ENCODE data around the gene SIK1.
"Not testable (repeated sequence)": the region's sequence is repeated elsewhere in the genome, so short reads cannot be mapped to it uniquely, and the experiment has no call there.

SIK1 gene

GRCh38 chr21:43419475-43419874 lies 7.5 kb downstream of the SIK1 start:
- not testable (repeated sequence) for H3K27ac ChIP-seq; H3K36me3 ChIP-seq (ENCODE audit: insufficient read depth, low read length); H3K9me3 ChIP-seq (ENCODE audit: low read depth, low read length); H3K9ac ChIP-seq (ENCODE audit: insufficient read length); H3K4me3 ChIP-seq; DNase-seq (ENCODE audit: low read depth, low spot score)

DNA sequence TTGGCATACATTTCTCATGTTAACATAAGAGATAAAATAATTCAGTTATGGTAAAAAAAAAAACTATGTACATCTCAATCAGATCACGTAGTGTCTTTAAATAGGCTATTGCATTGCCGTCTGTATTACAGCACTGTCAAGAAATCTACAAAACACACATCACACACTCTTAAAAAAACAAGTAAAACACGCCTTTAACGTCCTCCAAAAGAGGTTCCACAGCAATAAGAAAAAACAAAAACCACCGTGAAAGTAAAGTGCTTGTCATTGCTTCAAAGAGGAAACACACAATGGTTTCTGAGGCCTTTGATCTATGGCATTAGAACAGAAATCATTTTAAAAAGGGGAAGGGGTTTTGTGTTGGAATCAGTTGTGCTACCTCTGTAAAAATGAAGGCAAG lies 12.4 kb downstream of the SIK1 start:
- DNase-seq (ENCODE audit: low read depth, low spot score); H3K9ac ChIP-seq (ENCODE audit: insufficient read length); H3K27ac ChIP-seq; H3K4me3 ChIP-seq; H3K9me3 ChIP-seq (ENCODE audit: low read depth, low read length); H3K36me3 ChIP-seq (ENCODE audit: insufficient read depth, low read length): not testable (repeated sequence)

GRCh38 chr21:43412020-43412788 lies 14.7 kb downstream of the SIK1 start:
- not testable (repeated sequence) for H3K9me3 ChIP-seq (ENCODE audit: low read depth, low read length); H3K9ac ChIP-seq (ENCODE audit: insufficient read length); DNase-seq (ENCODE audit: low read depth, low spot score); H3K27ac ChIP-seq; H3K4me3 ChIP-seq; H3K36me3 ChIP-seq (ENCODE audit: insufficient read depth, low read length)

DNA sequence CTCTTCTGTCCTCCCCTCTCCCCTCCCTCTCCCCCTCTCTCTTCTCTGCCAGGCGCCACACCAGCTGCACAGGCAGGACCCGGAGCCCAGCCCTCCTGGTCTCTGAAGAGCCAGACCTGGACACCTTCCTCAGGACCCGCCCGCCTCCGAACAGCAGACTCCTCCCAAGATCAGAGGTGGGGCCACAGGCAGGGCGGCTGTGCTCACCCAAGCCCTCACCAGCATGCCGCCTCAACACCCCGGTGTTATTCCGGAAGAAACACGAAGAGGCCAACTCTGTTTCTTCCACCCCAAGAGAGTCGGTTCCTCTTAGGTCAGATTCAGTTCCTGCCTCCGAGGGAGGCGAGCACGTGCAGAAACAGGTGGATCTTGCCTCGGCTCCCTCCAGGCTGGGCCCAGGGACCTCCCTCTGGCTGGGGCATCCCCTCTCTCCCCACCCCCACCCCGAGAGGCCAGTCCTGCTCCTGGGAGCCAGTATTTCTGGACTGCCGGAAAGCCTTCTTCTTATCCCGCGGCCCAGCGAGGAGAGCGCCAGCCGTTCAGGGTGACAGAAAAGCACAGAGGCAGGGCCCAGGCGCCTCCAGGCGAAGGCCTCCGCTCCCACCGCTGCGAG lies 16.4 kb downstream of the SIK1 start:
- not testable (repeated sequence) for H3K9ac ChIP-seq (ENCODE audit: insufficient read length); DNase-seq (ENCODE audit: low read depth, low spot score); H3K36me3 ChIP-seq (ENCODE audit: insufficient read depth, low read length); H3K4me3 ChIP-seq; H3K9me3 ChIP-seq (ENCODE audit: low read depth, low read length); H3K27ac ChIP-seq

GRCh38 chr21:43407139-43407538 lies 19.8 kb downstream of the SIK1 start:
- H3K27ac ChIP-seq; H3K9me3 ChIP-seq (ENCODE audit: low read depth, low read length); H3K36me3 ChIP-seq (ENCODE audit: insufficient read depth, low read length); H3K4me3 ChIP-seq; DNase-seq (ENCODE audit: low read depth, low spot score); H3K9ac ChIP-seq (ENCODE audit: insufficient read length): not testable (repeated sequence)

DNA sequence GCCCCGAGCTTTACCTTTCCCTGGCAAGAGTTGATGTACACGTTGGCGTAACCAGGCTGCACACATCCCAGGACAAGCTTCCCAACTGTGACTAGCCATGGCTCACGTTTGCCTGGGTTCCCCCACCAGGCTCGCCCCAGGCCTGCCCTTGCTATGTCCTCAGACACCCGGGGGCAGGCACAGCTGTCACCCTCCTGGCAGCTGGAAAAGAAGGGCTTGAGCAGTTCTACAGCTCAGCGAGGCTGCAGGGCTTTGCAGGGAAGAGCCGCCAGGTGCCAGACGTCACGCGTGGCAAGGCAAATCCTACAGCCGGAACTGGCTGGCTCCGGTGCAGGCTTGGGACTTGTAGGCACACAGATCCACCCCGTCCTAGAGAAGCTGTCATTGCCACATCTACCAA lies 22.5 kb downstream of the SIK1 start:
- H3K9ac ChIP-seq (ENCODE audit: insufficient read length); H3K9me3 ChIP-seq (ENCODE audit: low read depth, low read length); H3K27ac ChIP-seq; DNase-seq (ENCODE audit: low read depth, low spot score); H3K4me3 ChIP-seq; H3K36me3 ChIP-seq (ENCODE audit: insufficient read depth, low read length): not testable (repeated sequence)

GRCh38 chr21:43403651-43404430 lies 23.1 kb downstream of the SIK1 start:
- not testable (repeated sequence) for H3K9me3 ChIP-seq (ENCODE audit: low read depth, low read length); H3K4me3 ChIP-seq; DNase-seq (ENCODE audit: low read depth, low spot score); H3K9ac ChIP-seq (ENCODE audit: insufficient read length); H3K36me3 ChIP-seq (ENCODE audit: insufficient read depth, low read length); H3K27ac ChIP-seq

DNA sequence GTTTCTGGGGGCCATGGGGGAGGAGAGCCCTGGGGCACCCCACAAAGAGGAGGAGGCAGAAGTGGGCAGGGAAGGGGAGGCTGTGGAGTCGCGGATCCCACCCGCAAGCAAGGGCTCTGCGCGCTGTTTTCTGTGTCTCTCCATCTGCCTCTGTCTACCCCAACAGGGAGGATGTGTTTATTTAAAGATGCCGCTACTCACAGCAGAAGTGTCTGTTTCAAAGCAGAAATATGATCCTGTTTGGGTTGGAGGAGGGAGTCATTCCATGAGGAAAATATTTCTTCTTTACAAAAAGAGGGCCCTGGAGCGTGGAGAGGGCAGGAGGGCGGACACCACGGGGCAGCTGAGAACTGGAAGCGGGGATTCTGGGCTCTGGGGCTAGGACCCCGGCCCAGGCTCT lies 25.8 kb downstream of the SIK1 start:
- not testable (repeated sequence) for H3K36me3 ChIP-seq (ENCODE audit: insufficient read depth, low read length); DNase-seq (ENCODE audit: low read depth, low spot score); H3K4me3 ChIP-seq; H3K9ac ChIP-seq (ENCODE audit: insufficient read length); H3K27ac ChIP-seq; H3K9me3 ChIP-seq (ENCODE audit: low read depth, low read length)

DNA sequence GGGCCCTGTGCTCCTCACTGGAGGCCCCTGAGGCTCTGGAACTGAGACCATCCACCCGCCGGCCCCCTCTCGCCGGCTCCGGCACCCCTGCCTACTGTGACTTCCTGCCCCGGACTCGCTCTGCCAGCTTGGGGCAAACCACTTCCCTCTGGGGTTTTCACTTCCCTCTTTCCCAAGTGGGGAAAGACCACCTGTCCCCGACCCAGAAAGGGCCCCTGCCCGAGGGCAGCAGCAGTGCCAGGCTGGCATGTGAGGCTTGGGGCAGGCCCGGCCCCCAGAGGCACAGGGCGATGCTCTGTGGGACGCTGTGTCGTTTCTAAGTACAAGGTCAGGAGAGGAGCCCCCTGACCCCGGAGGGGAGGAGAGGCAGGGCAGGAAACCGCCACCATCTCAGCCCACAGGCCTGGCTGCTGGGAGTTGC lies 27.3 kb downstream of the SIK1 start:
- H3K4me3 ChIP-seq; H3K9ac ChIP-seq (ENCODE audit: insufficient read length); H3K36me3 ChIP-seq (ENCODE audit: insufficient read depth, low read length); H3K27ac ChIP-seq; H3K9me3 ChIP-seq (ENCODE audit: low read depth, low read length); DNase-seq (ENCODE audit: low read depth, low spot score): not testable (repeated sequence)

DNA sequence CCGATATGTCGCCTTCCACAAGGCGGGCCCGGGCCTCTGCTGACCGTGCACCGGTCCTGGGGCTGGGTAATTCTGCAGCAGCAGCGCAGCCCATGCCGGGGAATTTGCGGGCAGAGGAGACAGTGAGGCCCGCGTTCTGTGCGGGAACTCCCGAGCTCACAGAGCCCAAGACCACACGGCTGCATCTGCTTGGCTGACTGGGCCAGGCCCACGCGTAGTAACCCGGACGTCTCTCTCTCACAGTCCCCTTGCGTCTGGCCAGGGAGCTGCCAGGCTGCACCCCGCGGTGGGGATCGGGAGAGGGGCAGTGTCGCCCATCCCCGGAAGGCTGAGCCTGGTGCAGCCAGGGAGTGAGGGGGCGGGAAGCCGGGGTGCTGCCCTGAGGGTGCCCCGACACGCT lies 27.8 kb downstream of the SIK1 start:
- not testable (repeated sequence) for H3K36me3 ChIP-seq (ENCODE audit: insufficient read depth, low read length); H3K9ac ChIP-seq (ENCODE audit: insufficient read length); DNase-seq (ENCODE audit: low read depth, low spot score); H3K27ac ChIP-seq; H3K9me3 ChIP-seq (ENCODE audit: low read depth, low read length); H3K4me3 ChIP-seq

GRCh38 chr21:43398533-43398932 lies 28.4 kb downstream of the SIK1 start:
- H3K27ac ChIP-seq; DNase-seq (ENCODE audit: low read depth, low spot score); H3K4me3 ChIP-seq; H3K36me3 ChIP-seq (ENCODE audit: insufficient read depth, low read length); H3K9me3 ChIP-seq (ENCODE audit: low read depth, low read length); H3K9ac ChIP-seq (ENCODE audit: insufficient read length): not testable (repeated sequence)

- not testable (repeated sequence) for H3K9me3 ChIP-seq (ENCODE audit: low read depth, low read length); H3K36me3 ChIP-seq (ENCODE audit: insufficient read depth, low read length); H3K9ac ChIP-seq (ENCODE audit: insufficient read length); DNase-seq (ENCODE audit: low read depth, low spot score); H3K27ac ChIP-seq; H3K4me3 ChIP-seq
These were observed 28.9 kb downstream of the SIK1 start for GRCh38 chr21:43398000-43398399.

- H3K36me3 ChIP-seq (ENCODE audit: insufficient read depth, low read length); H3K4me3 ChIP-seq; H3K9me3 ChIP-seq (ENCODE audit: low read depth, low read length); DNase-seq (ENCODE audit: low read depth, low spot score); H3K9ac ChIP-seq (ENCODE audit: insufficient read length); H3K27ac ChIP-seq: not testable (repeated sequence)
These were observed 29.5 kb downstream of the SIK1 start for GRCh38 chr21:43397439-43397808.

GRCh38 chr21:43396788-43397438 lies 30.0 kb downstream of the SIK1 start:
- not testable (repeated sequence) for H3K36me3 ChIP-seq (ENCODE audit: insufficient read depth, low read length); H3K9ac ChIP-seq (ENCODE audit: insufficient read length); H3K4me3 ChIP-seq; DNase-seq (ENCODE audit: low read depth, low spot score); H3K27ac ChIP-seq; H3K9me3 ChIP-seq (ENCODE audit: low read depth, low read length)

Measured in SK-N-MC (cell line).